NCI-H524 (cell line): ENCODE results near the gene MMRN2.
"Not testable (repeated sequence)": the region's sequence is repeated elsewhere in the genome, so short reads cannot be mapped to it uniquely, and the experiment has no call there.

Experiments used
- DNase-seq, 2 experiments: peaks; one replicate each; lab custom pipeline; 2025; lab: John Stamatoyannopoulos, UW

MMRN2 gene

GRCh38 chr10:86956848-86957448, 467 bp downstream of the MMRN2 start:
- no peak for DNase-seq

GRCh38 chr10:86956195-86956847, 1.1 kb downstream of the MMRN2 start:
- no peak for DNase-seq

GRCh38 chr10:86955501-86956194, 1.8 kb downstream of the MMRN2 start:
- no peak for DNase-seq

- no peak for DNase-seq
These were observed 2.5 kb downstream of the MMRN2 start for GRCh38 chr10:86954681-86955500.

- no peak for DNase-seq
These were observed 3.4 kb downstream of the MMRN2 start for GRCh38 chr10:86953747-86954680.

- DNase-seq, result not testable (repeated sequence)
These were observed 4.7 kb downstream of the MMRN2 start for GRCh38 chr10:86952697-86953096.

GRCh38 chr10:86952106-86952505, 5.3 kb downstream of the MMRN2 start:
- DNase-seq, result no peak

- DNase-seq, result no peak
These were observed 6.1 kb downstream of the MMRN2 start for GRCh38 chr10:86951184-86951761.

- DNase-seq, result no peak
These were observed 7.1 kb downstream of the MMRN2 start for GRCh38 chr10:86950349-86950748.

GRCh38 chr10:86947806-86948205, 9.6 kb downstream of the MMRN2 start:
- DNase-seq, result not testable (repeated sequence)

GRCh38 chr10:86946213-86947155, 10.9 kb downstream of the MMRN2 start:
- peak in 1 of 2 experiments; percentile 38 for DNase-seq

- DNase-seq, result no peak
These were observed 11.8 kb downstream of the MMRN2 start for GRCh38 chr10:86945361-86946212.

GRCh38 chr10:86944907-86945306, 12.5 kb downstream of the MMRN2 start:
- no peak for DNase-seq

GRCh38 chr10:86944471-86944870, 12.9 kb downstream of the MMRN2 start:
- DNase-seq, result no peak

- DNase-seq, result peak in 1 of 2 experiments; percentile 20
These were observed 13.4 kb downstream of the MMRN2 start for GRCh38 chr10:86944031-86944419.

- DNase-seq, result no peak
These were observed 13.9 kb downstream of the MMRN2 start for GRCh38 chr10:86943316-86944030.

GRCh38 chr10:86942441-86943315, 14.7 kb downstream of the MMRN2 start:
- DNase-seq, result no peak
